B cell (primary cell): Measurements from ENCODE around the gene BCDIN3D. TPM values are rescaled to one million over a fixed set of nuclear protein-coding genes. Genes with fewer than 3 reads are reported as not detected.

Experiments
- ATAC-seq: fragments of 200-7000 bp; cut with Tn5 transposase; one replicate; pipeline ENCODE4 v1.10.0; 2021; ENCODE audit warnings: low read depth, mild to moderate bottlenecking, moderate number of reproducible peaks, moderate library complexity
- CTCF ChIA-PET: fragments of 350-600 bp; sonication (Branson Sonifier 250); formaldehyde crosslinking; loops from one replicate; lab custom pipeline; 2021; ENCODE audit warnings: antibody characterized with exemption, inconsistent platforms; lab: Charles Lee
- POLR2A ChIA-PET: fragments of 350-600 bp; sonication (Branson Sonifier 250); formaldehyde crosslinking; loops from one replicate; lab custom pipeline; 2021; ENCODE audit warnings: antibody characterized with exemption; lab: Charles Lee
- DNase-seq: peaks from one replicate; pipeline ENCODE4 v3.0.0; 2013
- H2AFZ ChIP-seq: 2 replicates; pipeline ENCODE4 v1.6.1; 2012; ENCODE audit warnings: mild to moderate bottlenecking, low read depth, low read length; ENCODE audit not compliant: insufficient read depth, poor library complexity, severe bottlenecking
- H3K27ac ChIP-seq, 2 donors: 1 replicate in 1 of 2; 2 replicates in 1 of 2; pipeline ENCODE4 v1.5.1; 2012 to 2013; ENCODE audit warnings: low read length in 2 of 2, mild to moderate bottlenecking in 2 of 2, moderate library complexity in 1 of 2
- H3K27me3 ChIP-seq, 4 experiments: fragments of 200-600 bp in 1 of 4; sonication (generic) in 1 of 4; replicated peaks in 1 of 4; 1 replicate in 2 of 4; 2 replicates in 2 of 4; pipeline versions ENCODE4 v1.6.1 to v1.7.0; 2013 to 2016; ENCODE audit warnings: low read length in 3 of 4, mild to moderate bottlenecking in 2 of 4, mixed read lengths in 1 of 4, moderate library complexity in 1 of 4; ENCODE audit not compliant: insufficient read depth in 4 of 4, control insufficient read depth in 3 of 4; ENCODE audit errors: control extremely low read depth in 1 of 4
- H3K36me3 ChIP-seq, 2 experiments: replicated peaks in 1 of 2; 1 replicate in 1 of 2; 2 replicates in 1 of 2; pipeline versions ENCODE4 v1.6.1 to v1.7.1; 2013; ENCODE audit warnings: low read length in 1 of 2; ENCODE audit not compliant: insufficient read depth in 2 of 2, control insufficient read depth in 1 of 2; ENCODE audit errors: control extremely low read depth in 1 of 2, extremely low read depth in 1 of 2
- H3K4me1 ChIP-seq, 2 donors: fragments of 200-600 bp in 1 of 2; sonication (generic) in 1 of 2; 1 replicate in 1 of 2; 2 replicates in 1 of 2; pipeline versions ENCODE4 v1.5.1 to v1.6.1; 2013 to 2017; ENCODE audit warnings: low read length in 2 of 2; ENCODE audit not compliant: control insufficient read depth in 2 of 2, insufficient read depth in 2 of 2
- H3K4me2 ChIP-seq: replicated peaks from 2 replicates; pipeline ENCODE3; 2012; ENCODE audit warnings: mild to moderate bottlenecking, low read depth, low read length; ENCODE audit not compliant: poor library complexity, severe bottlenecking
- H3K4me3 ChIP-seq, 5 experiments: fragments of 200-600 bp in 1 of 5; sonication (generic) in 1 of 5; 1 replicate in 3 of 5; 2 replicates in 2 of 5; pipeline versions ENCODE4 v1.5.1 to v1.7.0; 2011 to 2016; ENCODE audit warnings: low read length in 4 of 5, mild to moderate bottlenecking in 4 of 5, low read depth in 2 of 5, control low read depth in 1 of 5, moderate library complexity in 1 of 5; ENCODE audit not compliant: insufficient read depth in 1 of 5; ENCODE audit errors: control extremely low read depth in 1 of 5, extremely low read depth in 1 of 5
- H3K79me2 ChIP-seq: fragments of 200-600 bp; sonication (generic); one replicate; pipeline ENCODE4 v1.6.0; 2016; ENCODE audit warnings: low read length; ENCODE audit not compliant: control insufficient read depth, insufficient read depth
- H3K9ac ChIP-seq: fragments of 200-600 bp; sonication (generic); 2 replicates; pipeline ENCODE4 v1.6.1; 2017; ENCODE audit warnings: mild to moderate bottlenecking, low read length, moderate library complexity
- H3K9me3 ChIP-seq, 3 donors: one replicate each; pipeline versions ENCODE4 v1.6.1 to v1.7.1; 2013; ENCODE audit warnings: low read length in 2 of 3; ENCODE audit not compliant: control insufficient read depth in 2 of 3, insufficient read depth in 1 of 3; ENCODE audit errors: control extremely low read depth in 1 of 3
- H4K20me1 ChIP-seq: 2 replicates; pipeline ENCODE4 v1.6.0; 2012; ENCODE audit warnings: mild to moderate bottlenecking, low read length; ENCODE audit not compliant: insufficient read depth, control insufficient read depth, poor library complexity, severe bottlenecking
- H3K27ac Mint-ChIP-seq: one replicate; pipeline ENCODE4 v1.8.0; 2021; ENCODE audit warnings: mixed read lengths
- H3K27me3 Mint-ChIP-seq: one replicate; pipeline ENCODE4 v1.8.0; 2021; ENCODE audit warnings: mixed read lengths
- H3K4me1 Mint-ChIP-seq: one replicate; pipeline ENCODE4 v1.8.0; 2021; ENCODE audit warnings: mixed read lengths
- H3K4me3 Mint-ChIP-seq: one replicate; pipeline ENCODE4 v1.8.0; 2021; ENCODE audit warnings: mixed read lengths
- H3K9me3 Mint-ChIP-seq: one replicate; pipeline ENCODE4 v1.8.0; 2022; ENCODE audit warnings: mixed read lengths; ENCODE audit not compliant: insufficient read depth
- EZH2 ChIP-seq: IDR thresholded peaks from 2 replicates; pipeline ENCODE4 v1.6.1; 2012; ENCODE audit warnings: borderline replicate concordance, low read depth, mild to moderate bottlenecking, moderate library complexity, low read length; ENCODE audit not compliant: insufficient read depth, poor library complexity, severe bottlenecking
- WGBS: methylation state at CpG from one replicate; pipeline ENCODE4 v1.1.5; 2013; ENCODE audit warnings: missing lambda C conversion rate; ENCODE audit not compliant: insufficient coverage; 5-methylcytosine and 5-hydroxymethylcytosine counted together
- intact Hi-C: fragments of 100-400 bp; cut with micrococcal nuclease; formaldehyde crosslinking; loops from one replicate; pipeline ENCODE4 v1.10.0; 2022
- polyA plus RNA-seq: library from polyadenylated mRNA; depleted of rRNA; stranded (reverse); fragments of >200 nt; gene quantifications from 2 replicates; pipeline ENCODE4 v1.2.3, GENCODE V29; 2012
- total RNA-seq, 2 donors: library from RNA; stranded (reverse); fragments of 120-200 nt in 1 of 2; gene quantifications; 1 replicate in 1 of 2; 2 replicates in 1 of 2; pipeline versions ENCODE4 v1.2.3 to v1.2.4, GENCODE V29; 2013 to 2022
- TF ChIP-seq, protein P1 (sequence below): fragments of 200-600 bp; IDR thresholded peaks from one replicate; pipeline ENCODE4 v1.8.0; 2022; ENCODE audit warnings: antibody characterized with exemption, mild to moderate bottlenecking

The BCDIN3D gene
- total and polyA plus RNA-seq, 2 donors (not counting 1 experiment from before 2014, with no cell fraction given) = 2.0 to 17.4 TPM

DNA sequence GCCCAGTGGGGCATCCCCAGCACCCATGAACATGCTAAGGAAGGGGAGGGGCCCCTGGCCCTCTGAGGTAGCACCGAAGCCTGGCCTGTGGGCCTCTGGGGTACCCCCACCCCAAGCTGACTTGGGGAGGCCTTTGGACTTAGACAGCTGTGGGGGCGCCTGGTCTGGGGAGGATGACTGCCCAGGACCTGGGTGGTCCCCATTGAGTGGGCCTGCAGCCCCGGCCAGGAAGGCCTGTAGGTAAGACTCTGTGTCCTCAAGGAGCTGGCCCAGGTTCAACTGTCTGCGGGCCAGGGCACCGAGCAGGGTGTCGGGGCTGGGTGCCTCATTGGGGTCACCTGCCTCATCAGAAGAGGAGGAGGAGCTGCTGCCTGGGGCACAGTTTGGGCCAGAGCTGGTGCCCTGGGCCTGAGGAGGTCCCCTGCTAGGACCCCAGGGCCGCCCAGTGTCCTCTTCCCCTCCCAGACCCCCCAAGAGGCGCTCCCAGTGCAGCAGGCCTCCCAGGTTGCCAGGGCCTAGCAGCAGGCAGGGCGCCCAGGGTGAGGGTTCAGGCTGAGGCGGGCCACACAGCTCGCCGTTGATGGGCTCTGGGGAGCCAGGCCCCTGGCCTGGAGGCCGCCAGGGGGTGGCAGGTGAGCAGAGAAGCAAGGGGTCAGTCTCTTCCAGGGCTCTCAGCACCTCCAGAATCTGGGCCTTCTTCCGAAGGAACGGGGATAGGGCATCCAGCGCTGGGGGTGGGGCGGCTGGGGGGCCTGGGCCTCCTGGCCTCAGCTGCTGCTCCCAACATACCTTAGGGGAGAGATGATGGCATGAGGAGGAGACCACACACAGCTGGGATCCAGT, 46.1 kb downstream of the BCDIN3D start:
- TF ChIP-seq EZH2 = no peak
- TF ChIP-seq, protein P1, sequence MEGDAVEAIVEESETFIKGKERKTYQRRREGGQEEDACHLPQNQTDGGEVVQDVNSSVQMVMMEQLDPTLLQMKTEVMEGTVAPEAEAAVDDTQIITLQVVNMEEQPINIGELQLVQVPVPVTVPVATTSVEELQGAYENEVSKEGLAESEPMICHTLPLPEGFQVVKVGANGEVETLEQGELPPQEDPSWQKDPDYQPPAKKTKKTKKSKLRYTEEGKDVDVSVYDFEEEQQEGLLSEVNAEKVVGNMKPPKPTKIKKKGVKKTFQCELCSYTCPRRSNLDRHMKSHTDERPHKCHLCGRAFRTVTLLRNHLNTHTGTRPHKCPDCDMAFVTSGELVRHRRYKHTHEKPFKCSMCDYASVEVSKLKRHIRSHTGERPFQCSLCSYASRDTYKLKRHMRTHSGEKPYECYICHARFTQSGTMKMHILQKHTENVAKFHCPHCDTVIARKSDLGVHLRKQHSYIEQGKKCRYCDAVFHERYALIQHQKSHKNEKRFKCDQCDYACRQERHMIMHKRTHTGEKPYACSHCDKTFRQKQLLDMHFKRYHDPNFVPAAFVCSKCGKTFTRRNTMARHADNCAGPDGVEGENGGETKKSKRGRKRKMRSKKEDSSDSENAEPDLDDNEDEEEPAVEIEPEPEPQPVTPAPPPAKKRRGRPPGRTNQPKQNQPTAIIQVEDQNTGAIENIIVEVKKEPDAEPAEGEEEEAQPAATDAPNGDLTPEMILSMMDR = no peak
- Histone ChIP-seq H3K27me3 (no peaks in the 10 kb centered on the region), H3K36me3 (peaks cover 0 to 12% of the 10 kb centered on the region in 2 experiments), H3K9me3 (no peaks in the 10 kb centered on the region), H2AFZ (no peak overlapping the region), H4K20me1 (no peaks in the 10 kb centered on the region), H3K9ac (no peak overlapping the region), H3K4me1 (no peaks in the 10 kb centered on the region), H3K79me2 (no peaks in the 10 kb centered on the region), H3K4me2 (no peak overlapping the region), H3K27ac (no peak overlapping the region), H3K4me3 (no peak overlapping the region)
- no peak overlapping the region for H3K4me3 Mint-ChIP-seq
- WGBS = 95% methylated on average over 16 of the region's 17 CpGs
- H3K4me1 Mint-ChIP-seq = no peaks in the 10 kb centered on the region
- ChIA-PET CTCF (no interaction called here), POLR2A (no interaction called here)
- intact Hi-C loops = no loop called here
- no peak overlapping the region for H3K27ac Mint-ChIP-seq
- no peak for DNase-seq
- H3K27me3 Mint-ChIP-seq = no peaks in the 10 kb centered on the region
- H3K9me3 Mint-ChIP-seq = no peaks in the 10 kb centered on the region
- no peak for ATAC-seq

DNA sequence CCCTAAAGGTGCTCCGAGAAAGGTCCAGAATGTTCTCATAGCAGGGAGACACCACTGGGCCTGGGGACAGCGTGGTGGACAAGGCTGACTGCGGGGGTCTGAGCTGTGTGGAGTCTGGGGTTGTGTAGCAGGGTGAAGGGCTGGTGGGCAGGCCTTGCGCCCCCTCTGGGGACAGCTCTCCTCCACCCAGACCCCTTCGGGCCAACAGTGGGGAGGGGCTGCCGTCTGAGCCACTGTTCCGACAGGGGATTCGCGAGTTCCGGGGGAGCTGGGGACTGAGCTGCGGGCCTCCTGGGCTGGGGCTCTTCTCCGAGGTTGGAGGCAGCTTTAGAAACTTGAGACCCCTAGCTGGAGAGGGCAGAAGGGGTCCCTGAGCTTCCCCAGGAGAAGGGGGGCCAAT, 46.8 kb downstream of the BCDIN3D start:
- H3K36me3 ChIP-seq = peaks cover 0 to 9% of the 10 kb centered on the region in 2 experiments
- TF ChIP-seq EZH2 = no peak
- TF ChIP-seq, protein P1 = no peak
- no peaks in the 10 kb centered on the region for H3K27me3 ChIP-seq
- intact Hi-C loops = no loop called here
- H2AFZ ChIP-seq = no peak overlapping the region
- no peaks in the 10 kb centered on the region for H3K4me1 Mint-ChIP-seq
- no peak overlapping the region for H3K4me3 Mint-ChIP-seq
- no peak overlapping the region for H3K9ac ChIP-seq
- CTCF ChIA-PET = no interaction called here
- no peak overlapping the region for H3K27ac ChIP-seq
- POLR2A ChIA-PET = no interaction called here
- ATAC-seq (no peak), DNase-seq (no peak)
- H3K4me3 ChIP-seq = no peak overlapping the region
- H3K4me1 ChIP-seq = no peaks in the 10 kb centered on the region
- H3K79me2 ChIP-seq = no peaks in the 10 kb centered on the region
- no peaks in the 10 kb centered on the region for H3K9me3 ChIP-seq
- H4K20me1 ChIP-seq = no peaks in the 10 kb centered on the region
- H3K9me3 Mint-ChIP-seq = no peaks in the 10 kb centered on the region
- no peak overlapping the region for H3K4me2 ChIP-seq
- 92% methylated on average over 10 of the region's 12 CpGs for WGBS
- no peaks in the 10 kb centered on the region for H3K27me3 Mint-ChIP-seq
- H3K27ac Mint-ChIP-seq = no peak overlapping the region
